Esophagus muscularis mucosa (tissue), 4 donors: ENCODE measurements around the gene DNAJB5. TPM values are rescaled to one million over a fixed set of nuclear protein-coding genes. Genes with fewer than 3 reads are reported as not detected.
"Not testable (repeated sequence)": the region's sequence is repeated elsewhere in the genome, so short reads cannot be mapped to it uniquely, and the experiment has no call there.

Experiments
- DNase-seq: peaks from one replicate; pipeline ENCODE4 v3.0.0-alpha.2; 2017; ENCODE audit errors: extremely low spot score
- H3K27ac ChIP-seq, 4 donors: fragments of 200-600 bp; sonication (generic); replicated peaks in 1 of 4; 1 replicate in 3 of 4; 2 replicates in 1 of 4; pipeline ENCODE4 v1.5.1; 2016 to 2019; ENCODE audit warnings: mild to moderate bottlenecking in 1 of 4
- H3K27me3 ChIP-seq, 4 donors: fragments of 200-600 bp; sonication (generic); one replicate each; pipeline versions ENCODE4 v1.5.1 to v1.6.0; 2016 to 2019
- H3K36me3 ChIP-seq, 4 donors: fragments of 200-600 bp; sonication (generic); one replicate each; pipeline ENCODE4 v1.5.1; 2016 to 2019
- H3K4me1 ChIP-seq, 4 donors: fragments of 200-600 bp; sonication (generic); one replicate each; pipeline ENCODE4 v1.5.1; 2016 to 2019
- H3K4me3 ChIP-seq, 4 donors: fragments of 200-600 bp; sonication (generic); 1 replicate in 2 of 4; 2 replicates in 2 of 4; pipeline ENCODE4 v1.5.1; 2016 to 2019; ENCODE audit warnings: mild to moderate bottlenecking in 4 of 4, moderate library complexity in 1 of 4
- H3K9me3 ChIP-seq, 4 donors: fragments of 200-600 bp; sonication (generic); 1 replicate in 3 of 4; 2 replicates in 1 of 4; pipeline ENCODE4 v1.5.1; 2016 to 2019
- CTCF ChIP-seq, 3 experiments: fragments of 200-600 bp in 2 of 3; fragments of 450-650 bp in 1 of 3; sonication (generic) in 2 of 3; IDR thresholded peaks; one replicate each; pipeline ENCODE4 v1.5.1; 2017 to 2019; ENCODE audit warnings: antibody characterized with exemption in 3 of 3, mild to moderate bottlenecking in 2 of 3, moderate library complexity in 1 of 3
- EP300 ChIP-seq: sonication (generic); formaldehyde crosslinking; IDR thresholded peaks from one replicate; pipeline ENCODE4 v1.6.1; 2017; ENCODE audit warnings: antibody characterized with exemption
- POLR2A ChIP-seq: fragments of 450-650 bp; IDR thresholded peaks from one replicate; pipeline ENCODE4 v1.6.1; 2017; ENCODE audit warnings: antibody characterized with exemption, moderate library complexity, mild to moderate bottlenecking, low read depth
- POLR2AphosphoS5 ChIP-seq, 2 donors: sonication (generic); formaldehyde crosslinking; IDR thresholded peaks; one replicate each; pipeline ENCODE4 v1.6.1; 2017; ENCODE audit warnings: antibody characterized with exemption in 2 of 2
- WGBS: methylation state at CpG from one replicate; pipeline ENCODE4 v1.1.5; 2018; 5-methylcytosine and 5-hydroxymethylcytosine counted together
- intact Hi-C: fragments of 100-400 bp; cut with DNase I; formaldehyde crosslinking; loops from one replicate; pipeline ENCODE4 v1.15.1; 2023
- total RNA-seq, 4 donors: library from RNA; depleted of rRNA; stranded (reverse); fragments of >200 nt; gene quantifications; one replicate each; pipeline versions ENCODE4 v1.1.0 to v1.2.1, GENCODE V29; 2016

DNAJB5 gene
- total RNA-seq, 4 donors from 2014 or later, result 83.5 to 124 (median 93.8) TPM

DNA sequence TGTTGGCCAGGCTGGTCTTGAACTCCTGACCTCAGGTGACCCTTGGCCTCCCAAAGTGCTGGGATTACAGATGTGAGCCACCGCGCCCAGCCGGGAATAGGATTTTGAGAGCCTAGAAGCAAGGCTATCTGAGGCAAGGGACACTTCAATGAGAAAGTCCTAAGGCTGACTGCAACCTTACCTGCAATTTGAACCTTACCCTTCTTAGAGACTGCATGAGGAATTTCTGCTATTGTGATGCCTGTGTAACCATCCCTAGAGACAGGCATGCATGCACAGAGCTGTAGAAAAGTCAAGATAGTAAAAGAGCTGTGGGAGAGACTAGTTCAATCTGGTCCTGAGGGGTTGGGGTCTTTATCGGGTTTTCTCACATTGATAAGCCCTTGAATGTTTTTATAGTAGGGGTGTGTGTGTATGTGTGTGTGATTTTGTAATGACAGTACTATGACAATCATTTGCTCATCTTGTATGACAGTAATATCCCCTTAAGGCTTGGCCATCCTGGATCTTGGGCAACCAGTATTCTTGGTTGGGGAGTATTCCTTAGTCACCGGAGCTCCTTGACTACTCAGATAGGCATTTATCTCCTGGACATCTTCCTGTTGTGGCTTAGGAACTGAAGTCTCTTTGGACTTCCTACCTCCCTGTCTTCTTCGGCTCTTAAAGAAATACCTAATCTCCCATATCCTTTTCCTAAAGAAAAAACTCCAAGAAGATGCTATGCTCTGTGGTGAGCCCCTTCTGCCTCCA is 11.2 kb downstream of the DNAJB5 start:
- H3K27ac ChIP-seq, result peak overlapping the region in 2 of 4 donors; percentile 21 to 63
- 98% methylated on average over 6 of the region's 6 CpGs for WGBS

GRCh38 chr9:35001285-35001677 is 11.7 kb downstream of the DNAJB5 start:
- no peak overlapping the region for H3K4me3 ChIP-seq
- WGBS, result 84% methylated on average over 2 of the region's 2 CpGs
- TF ChIP-seq POLR2A, result no peak
- no peak for TF ChIP-seq EP300
- no peak for TF ChIP-seq POLR2AphosphoS5 (IDR thresholded peaks at IDR 0.05)
- no peak for TF ChIP-seq CTCF (IDR thresholded peaks at IDR 0.05)
- DNase-seq, result peak; percentile 89
- H3K9me3 ChIP-seq, result no peaks in the 10 kb centered on the region
- peaks cover 6 to 24% (median 16%) of the 10 kb centered on the region in 4 donors for H3K36me3 ChIP-seq
- peak overlapping the region in 2 of 4 donors; percentile 21 to 63 for H3K27ac ChIP-seq
- H3K27me3 ChIP-seq, result no peaks in the 10 kb centered on the region
- H3K4me1 ChIP-seq, result peaks cover 5 to 30% (median 16%) of the 10 kb centered on the region in 4 donors
- intact Hi-C loops, result no loop called here

More for the DNA sequence above, 11.2 kb downstream of the DNAJB5 start:
- TF ChIP-seq POLR2A (no peak), EP300 (no peak), POLR2AphosphoS5 (IDR thresholded peaks at IDR 0.05) (no peak), CTCF (IDR thresholded peaks at IDR 0.05) (no peak)
- H3K36me3 ChIP-seq, result peaks cover 6 to 27% (median 19%) of the 10 kb centered on the region in 4 donors
- H3K27me3 ChIP-seq, result no peaks in the 10 kb centered on the region
- no peak overlapping the region for H3K4me3 ChIP-seq
- peak; percentile 85 for DNase-seq
- H3K9me3 ChIP-seq, result no peaks in the 10 kb centered on the region
- peaks cover 10 to 36% (median 22%) of the 10 kb centered on the region in 4 donors for H3K4me1 ChIP-seq
- intact Hi-C loops, result no loop called here

DNA sequence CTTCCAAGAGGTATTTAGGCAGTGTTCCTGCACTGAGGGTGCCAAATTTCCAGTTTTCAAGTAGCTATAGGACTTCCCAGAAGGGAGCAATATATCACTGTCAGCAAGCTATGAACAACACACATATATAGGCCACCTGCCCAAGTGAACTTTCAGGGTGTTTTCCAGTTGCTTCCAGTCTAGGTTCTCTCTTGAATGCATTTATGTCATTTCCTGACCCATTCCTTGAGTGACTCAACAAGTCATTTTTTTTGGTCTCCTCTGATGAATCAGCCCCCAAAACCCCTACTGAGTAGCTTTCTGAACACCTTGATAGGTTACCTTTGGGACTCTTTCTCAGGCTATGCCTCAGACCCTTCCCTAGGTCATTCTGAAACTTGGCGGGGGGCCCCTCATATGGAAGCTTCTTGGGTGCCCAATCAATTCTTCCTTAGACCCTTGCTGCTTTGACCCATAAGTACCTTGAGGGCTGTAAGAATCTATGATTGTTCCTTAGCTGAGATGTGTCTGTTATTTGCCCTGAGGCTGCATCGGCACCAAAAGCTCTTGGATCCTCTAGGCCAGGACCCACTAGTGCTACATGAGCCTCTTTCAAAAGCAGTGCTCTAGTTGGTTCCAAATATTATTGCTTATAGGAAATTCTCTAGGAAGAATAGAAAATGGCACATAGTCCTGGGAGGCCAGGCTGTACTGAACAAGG is 12.4 kb downstream of the DNAJB5 start:
- TF ChIP-seq POLR2A (no peak), CTCF (IDR thresholded peaks at IDR 0.05) (no peak), POLR2AphosphoS5 (IDR thresholded peaks at IDR 0.05) (no peak), EP300 (no peak)
- Histone ChIP-seq H3K27me3 (no peaks in the 10 kb centered on the region), H3K9me3 (no peaks in the 10 kb centered on the region), H3K27ac (peak overlapping the region in 1 of 4 donors; percentile 63), H3K4me3 (no peak overlapping the region), H3K4me1 (peaks cover 0 to 26% (median 15%) of the 10 kb centered on the region in 4 donors), H3K36me3 (peaks cover 6 to 17% (median 10%) of the 10 kb centered on the region in 4 donors)
- intact Hi-C loops, result no loop called here
- peak; percentile 78 for DNase-seq
- 93% methylated on average over 2 of the region's 2 CpGs for WGBS

DNA sequence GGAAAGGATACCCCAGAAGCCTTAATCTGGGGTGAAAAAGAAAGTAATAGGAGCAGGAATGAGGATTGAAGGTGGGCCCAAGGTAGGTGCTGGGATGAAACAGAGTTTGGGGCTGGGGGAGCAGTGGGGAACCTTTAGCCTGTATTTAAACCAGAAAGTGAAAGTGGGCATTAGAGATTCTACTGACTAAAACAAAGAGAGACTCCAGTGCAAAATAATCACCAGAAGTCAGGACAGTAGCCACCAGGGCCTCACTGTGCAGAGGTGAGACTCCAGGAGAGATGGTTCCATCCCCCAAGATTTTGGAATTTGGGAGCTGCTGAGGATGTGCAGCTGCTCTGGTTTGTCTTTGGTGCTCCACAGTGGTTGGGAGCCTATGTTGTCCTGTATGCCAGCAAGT is 13.1 kb downstream of the DNAJB5 start:
- Histone ChIP-seq H3K9me3 (no peaks in the 10 kb centered on the region), H3K27ac (no peak overlapping the region)

GRCh38 chr9:35004299-35004698 is 14.8 kb downstream of the DNAJB5 start:
- H3K4me3 ChIP-seq, intact Hi-C loops, H3K27me3 ChIP-seq, H3K9me3 ChIP-seq, H3K27ac ChIP-seq, DNase-seq, H3K4me1 ChIP-seq, H3K36me3 ChIP-seq: not testable (repeated sequence)
- 90% methylated on average over 14 of the region's 14 CpGs for WGBS

More for the DNA sequence above, 13.1 kb downstream of the DNAJB5 start:
- TF ChIP-seq CTCF (IDR thresholded peaks at IDR 0.05) (no peak), POLR2A (no peak), EP300 (no peak), POLR2AphosphoS5 (IDR thresholded peaks at IDR 0.05) (no peak)
- H3K4me3 ChIP-seq, result no peak overlapping the region
- intact Hi-C loops, result no loop called here
- peak; percentile 66 for DNase-seq
- peaks cover 0 to 19% (median 9%) of the 10 kb centered on the region in 4 donors for H3K4me1 ChIP-seq
- peaks cover 1 to 11% (median 3%) of the 10 kb centered on the region in 4 donors for H3K36me3 ChIP-seq
- H3K27me3 ChIP-seq, result no peaks in the 10 kb centered on the region
